RWPE2 (cell line): ENCODE results near the gene MYO18B.

Experiments
- ATAC-seq: fragments of 200-7000 bp; cut with Tn5 transposase; 3 replicates; pipeline ENCODE4 v1.9.1; 2021; ENCODE audit warnings: low read depth
- DNase-seq: peaks from one replicate; pipeline ENCODE4 v3.0.0-alpha.2; 2020; ENCODE audit warnings: low spot score
- H3K27ac ChIP-seq: fragments of 450-650 bp; 2 replicates; pipeline ENCODE4 v1.5.1; 2017; ENCODE audit warnings: mild to moderate bottlenecking; ENCODE audit not compliant: poor library complexity, severe bottlenecking
- H3K27me3 ChIP-seq: fragments of 250-450 bp; sonication (Bioruptor Pico); 2 replicates; pipeline ENCODE4 v1.5.1; 2021; ENCODE audit warnings: mild to moderate bottlenecking, moderate library complexity; ENCODE audit not compliant: insufficient read depth, poor library complexity, severe bottlenecking
- H3K36me3 ChIP-seq: fragments of 250-450 bp; sonication (Bioruptor Pico); 2 replicates; pipeline ENCODE4 v1.5.1; 2020; ENCODE audit warnings: low read depth, mild to moderate bottlenecking, moderate library complexity
- H3K4me1 ChIP-seq: fragments of 250-450 bp; sonication (Bioruptor Pico); 2 replicates; pipeline ENCODE4 v1.5.1; 2021; ENCODE audit warnings: mild to moderate bottlenecking, moderate library complexity; ENCODE audit not compliant: insufficient read depth, poor library complexity, severe bottlenecking
- H3K4me3 ChIP-seq: fragments of 250-450 bp; sonication (Bioruptor Pico); 2 replicates; pipeline ENCODE4 v1.5.1; 2021; ENCODE audit warnings: mild to moderate bottlenecking, moderate library complexity; ENCODE audit not compliant: severe bottlenecking
- H3K9me3 ChIP-seq: fragments of 250-450 bp; sonication (Bioruptor Pico); 2 replicates; pipeline ENCODE4 v1.5.1; 2021; ENCODE audit warnings: mild to moderate bottlenecking, moderate library complexity; ENCODE audit not compliant: severe bottlenecking
- CTCF ChIP-seq: fragments of 450-650 bp; IDR thresholded peaks from one replicate; pipeline ENCODE4 v1.5.1; 2017; ENCODE audit warnings: mild to moderate bottlenecking, moderate library complexity; ENCODE audit not compliant: poor library complexity, severe bottlenecking

The MYO18B gene

GRCh38 chr22:25765016-25765367, 23.0 kb downstream of the MYO18B start:
- H3K27ac ChIP-seq: no peak overlapping the region
- no peak for TF ChIP-seq CTCF
- H3K4me1 ChIP-seq: peaks cover 5% of the 10 kb centered on the region
- no peaks in the 10 kb centered on the region for H3K27me3 ChIP-seq
- no peak for ATAC-seq
- H3K36me3 ChIP-seq: no peaks in the 10 kb centered on the region
- DNase-seq: no peak
- no peak overlapping the region for H3K4me3 ChIP-seq
- H3K9me3 ChIP-seq: no peaks in the 10 kb centered on the region

GRCh38 chr22:25765801-25766200, 23.8 kb downstream of the MYO18B start:
- H3K36me3 ChIP-seq: no peaks in the 10 kb centered on the region
- ATAC-seq: no peak
- no peak overlapping the region for H3K4me3 ChIP-seq
- no peaks in the 10 kb centered on the region for H3K27me3 ChIP-seq
- H3K4me1 ChIP-seq: no peaks in the 10 kb centered on the region
- no peak for DNase-seq
- H3K9me3 ChIP-seq: no peaks in the 10 kb centered on the region
- TF ChIP-seq CTCF: no peak
- no peak overlapping the region for H3K27ac ChIP-seq

- TF ChIP-seq CTCF: no peak
- H3K36me3 ChIP-seq: no peaks in the 10 kb centered on the region
- H3K9me3 ChIP-seq: no peaks in the 10 kb centered on the region
- no peak overlapping the region for H3K27ac ChIP-seq
- no peak overlapping the region for H3K4me3 ChIP-seq
- no peaks in the 10 kb centered on the region for H3K4me1 ChIP-seq
- DNase-seq: no peak
- ATAC-seq: no peak
- no peaks in the 10 kb centered on the region for H3K27me3 ChIP-seq
These were observed 24.4 kb downstream of the MYO18B start for GRCh38 chr22:25766418-25766817.

GRCh38 chr22:25770333-25770732, 28.3 kb downstream of the MYO18B start:
- DNase-seq: no peak
- no peaks in the 10 kb centered on the region for H3K4me1 ChIP-seq
- no peak for TF ChIP-seq CTCF
- ATAC-seq: no peak
- no peaks in the 10 kb centered on the region for H3K9me3 ChIP-seq
- no peak overlapping the region for H3K27ac ChIP-seq
- no peak overlapping the region for H3K4me3 ChIP-seq
- H3K27me3 ChIP-seq: no peaks in the 10 kb centered on the region
- no peaks in the 10 kb centered on the region for H3K36me3 ChIP-seq

- Histone ChIP-seq H3K9me3 (no peaks in the 10 kb centered on the region), H3K4me1 (no peaks in the 10 kb centered on the region), H3K36me3 (no peaks in the 10 kb centered on the region), H3K4me3 (no peak overlapping the region), H3K27me3 (no peaks in the 10 kb centered on the region), H3K27ac (no peak overlapping the region)
- no peak for ATAC-seq
- DNase-seq: no peak
- no peak for TF ChIP-seq CTCF
These were observed 30.3 kb downstream of the MYO18B start for GRCh38 chr22:25772288-25772687.
